HepG2 (cell line): ENCODE results near the gene XAF1.

ENCODE experiments used
- CSRNP2 ChIP-seq: sonication (generic); formaldehyde crosslinking; conservative IDR thresholded peaks from 2 replicates; pipeline ENCODE4 v1.8.0; 2022; ENCODE audit warnings: low read depth, missing genetic modification reagents
- CTCF ChIP-seq: sonication (generic); formaldehyde crosslinking; IDR thresholded peaks from 2 replicates; pipeline ENCODE4 v1.5.0; 2020; ENCODE audit warnings: mild to moderate bottlenecking, missing genetic modification reagents, moderate library complexity
- FOSL1 ChIP-seq: sonication (generic); formaldehyde crosslinking; IDR thresholded peaks from 2 replicates; pipeline ENCODE4 v1.9.0; 2021; ENCODE audit warnings: missing genetic modification reagents, borderline replicate concordance
- HES4 ChIP-seq: sonication (generic); formaldehyde crosslinking; IDR thresholded peaks from 2 replicates; pipeline ENCODE4 v1.9.0; 2021; ENCODE audit warnings: mild to moderate bottlenecking, missing genetic modification reagents, borderline replicate concordance
- HMG20A ChIP-seq: IDR thresholded peaks from 2 replicates; pipeline ENCODE4 v1.6.1; 2016; ENCODE audit warnings: borderline replicate concordance
- NFYB ChIP-seq: sonication (generic); formaldehyde crosslinking; IDR thresholded peaks from 2 replicates; pipeline ENCODE4 v1.4.0; 2020; ENCODE audit warnings: missing genetic modification reagents
- PAWR ChIP-seq: sonication (generic); formaldehyde crosslinking; IDR thresholded peaks from 2 replicates; pipeline ENCODE4 v1.4.0; 2020; ENCODE audit warnings: missing genetic modification reagents, mild to moderate bottlenecking, borderline replicate concordance
- POLR2A ChIP-seq, 2 experiments: IDR thresholded peaks; 2 replicates each; pipeline ENCODE4 v1.6.1; 2011; ENCODE audit warnings: low read depth in 2 of 2, low read length in 2 of 2, mild to moderate bottlenecking in 1 of 2, moderate library complexity in 1 of 2; ENCODE audit not compliant: insufficient read depth in 1 of 2
- TCF7 ChIP-seq: sonication (generic); IDR thresholded peaks from 2 replicates; pipeline ENCODE4 v1.6.1; 2016; ENCODE audit warnings: antibody characterized with exemption, low read depth
- ZFP37 ChIP-seq: sonication (generic); formaldehyde crosslinking; IDR thresholded peaks from 2 replicates; pipeline ENCODE4 v1.4.0; 2020; ENCODE audit warnings: missing genetic modification reagents, borderline replicate concordance
- ZNF572 ChIP-seq: sonication (generic); formaldehyde crosslinking; IDR thresholded peaks from 2 replicates; pipeline ENCODE4 v1.5.1; 2020; ENCODE audit warnings: mild to moderate bottlenecking, missing genetic modification reagents

DNA sequence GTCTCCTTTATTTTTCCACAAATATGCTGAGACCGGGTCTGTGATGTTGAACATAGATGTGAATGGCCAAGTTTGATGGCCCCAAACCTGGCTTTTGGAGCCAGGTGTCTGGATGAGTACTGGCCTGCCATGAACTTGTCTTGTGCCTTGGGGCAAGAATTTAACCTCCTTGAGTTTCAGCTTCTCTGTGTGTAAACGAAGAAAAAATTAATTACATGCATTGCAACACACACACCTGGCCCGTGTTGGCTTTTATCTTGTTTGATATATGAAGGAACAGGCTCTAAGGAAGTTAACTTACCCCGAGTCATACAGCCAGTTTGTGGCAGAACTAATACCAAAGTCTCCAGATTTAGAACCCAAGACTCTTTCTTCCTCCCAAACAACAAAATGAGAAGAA lies 33.3 kb downstream of the XAF1 start:
- TF ChIP-seq ZFP37 = no peak
- TF ChIP-seq POLR2A (IDR thresholded peaks at IDR 0.05; ENCODE audit: insufficient read depth in 1 of 2, low read depth in 2 of 2, low read length in 2 of 2) = no peak
- TF ChIP-seq HES4 = no peak
- TF ChIP-seq CSRNP2 = no peak
- no peak for TF ChIP-seq CTCF (CRISPR knock-in tag)
- no peak for TF ChIP-seq NFYB (CRISPR knock-in tag)
- no peak for TF ChIP-seq ZNF572
- no peak for TF ChIP-seq TCF7
- no peak for TF ChIP-seq PAWR (CRISPR knock-in tag)
- TF ChIP-seq HMG20A (CRISPR knock-in tag) = no peak
- no peak for TF ChIP-seq FOSL1 (CRISPR knock-in tag)
